Activated CD8-positive, alpha-beta memory T cell treated with anti-CD3 and anti-CD28 coated beads for 1 hour (primary cell): ENCODE measurements around the gene MRPL37.
A peak's percentile ranks its signal among the peaks of the same experiment; 100 is the strongest.
"Not testable (repeated sequence)": the region's sequence is repeated elsewhere in the genome, so short reads cannot be mapped to it uniquely, and the experiment has no call there.

Experiments
- DNase-seq, 2 donors: peaks; one replicate each; pipeline ENCODE4 v3.0.0-alpha.2; 2020; ENCODE audit warnings: low read depth in 1 of 2; ENCODE audit errors: extremely low read depth in 1 of 2

The MRPL37 gene

DNA sequence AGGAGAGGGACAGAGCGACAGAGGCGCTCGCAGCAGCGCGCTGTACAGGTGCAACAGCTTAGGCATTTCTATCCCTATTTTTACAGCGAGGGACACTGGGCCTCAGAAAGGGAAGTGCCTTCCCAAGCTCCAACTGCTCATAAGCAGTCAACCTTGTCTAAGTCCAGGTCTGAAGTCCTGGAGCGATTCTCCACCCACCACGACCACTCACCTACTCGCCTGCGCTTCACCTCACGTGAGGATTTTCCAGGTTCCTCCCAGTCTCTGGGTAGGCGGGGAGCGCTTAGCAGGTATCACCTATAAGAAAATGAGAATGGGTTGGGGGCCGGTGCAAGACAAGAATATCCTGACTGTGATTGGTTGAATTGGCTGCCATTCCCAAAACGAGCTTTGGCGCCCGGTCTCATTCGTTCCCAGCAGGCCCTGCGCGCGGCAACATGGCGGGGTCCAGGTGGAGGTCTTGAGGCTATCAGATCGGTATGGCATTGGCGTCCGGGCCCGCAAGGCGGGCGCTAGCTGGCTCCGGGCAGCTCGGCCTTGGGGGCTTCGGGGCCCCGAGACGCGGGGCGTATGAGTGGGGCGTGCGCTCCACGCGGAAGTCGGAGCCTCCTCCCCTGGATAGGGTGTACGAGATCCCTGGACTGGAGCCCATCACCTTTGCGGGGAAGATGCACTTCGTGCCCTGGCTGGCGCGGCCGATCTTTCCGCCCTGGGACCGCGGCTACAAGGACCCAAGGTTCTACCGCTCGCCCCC lies at the start of gene MRPL37, which contains the start of gene CYB5RL:
TSS of gene MRPL37 (plus strand) at position 403 of the 754 bp plus-strand sequence. CDS start at position 480, 77 bp downstream.
TSS of gene CYB5RL (minus strand) at position 266 of the 754 bp plus-strand sequence. CDS start 4,414 bp downstream, outside the sequence.
- DNase-seq, result peak; percentile 73 to 77

DNA sequence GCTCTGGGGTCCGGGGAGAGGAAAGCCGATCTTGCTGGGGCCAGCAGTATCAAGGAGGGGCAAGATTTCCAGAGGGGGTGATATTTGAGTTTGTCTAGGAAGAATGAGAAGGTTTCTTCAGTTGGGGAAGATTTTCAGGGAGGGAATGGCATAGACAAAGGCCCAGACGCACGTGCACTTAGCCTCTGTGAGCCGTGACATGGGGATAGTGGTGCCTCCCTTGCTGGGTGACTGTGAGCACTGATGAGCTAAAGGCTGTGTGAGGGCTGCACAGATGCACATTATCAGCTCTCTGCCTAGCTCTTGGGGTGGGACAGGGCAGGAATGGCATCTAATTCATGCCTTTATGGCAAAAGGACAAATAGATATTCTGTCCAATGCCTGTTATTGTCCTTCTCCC lies 49.0 kb upstream of the MRPL37 start:
- no peak for DNase-seq

DNA sequence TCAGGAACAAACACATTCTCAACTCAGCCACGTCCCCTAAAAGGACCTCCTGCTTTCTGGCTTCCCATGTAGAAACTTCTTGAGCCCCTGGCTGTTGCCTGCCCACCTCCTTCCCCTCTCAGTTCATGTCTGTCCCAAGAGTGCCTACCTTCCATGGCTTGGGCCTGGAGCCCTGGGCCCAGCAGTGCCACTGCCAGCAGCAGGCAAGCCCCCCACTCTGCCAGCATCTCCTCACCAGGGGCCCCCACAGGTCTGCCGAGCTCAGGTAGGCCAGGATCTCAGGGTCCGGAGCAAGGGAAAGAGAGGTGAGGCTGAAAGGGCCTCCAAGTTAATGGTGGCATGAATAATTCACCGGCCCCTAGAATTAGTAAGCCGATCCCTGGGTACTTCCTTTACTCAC lies 47.3 kb upstream of the MRPL37 start, which contains the start of gene CDCP2:
TSS of gene CDCP2 (minus strand) at position 305 of the 400 bp plus-strand sequence. CDS start at position 227, 78 bp downstream.
- no peak for DNase-seq

DNA sequence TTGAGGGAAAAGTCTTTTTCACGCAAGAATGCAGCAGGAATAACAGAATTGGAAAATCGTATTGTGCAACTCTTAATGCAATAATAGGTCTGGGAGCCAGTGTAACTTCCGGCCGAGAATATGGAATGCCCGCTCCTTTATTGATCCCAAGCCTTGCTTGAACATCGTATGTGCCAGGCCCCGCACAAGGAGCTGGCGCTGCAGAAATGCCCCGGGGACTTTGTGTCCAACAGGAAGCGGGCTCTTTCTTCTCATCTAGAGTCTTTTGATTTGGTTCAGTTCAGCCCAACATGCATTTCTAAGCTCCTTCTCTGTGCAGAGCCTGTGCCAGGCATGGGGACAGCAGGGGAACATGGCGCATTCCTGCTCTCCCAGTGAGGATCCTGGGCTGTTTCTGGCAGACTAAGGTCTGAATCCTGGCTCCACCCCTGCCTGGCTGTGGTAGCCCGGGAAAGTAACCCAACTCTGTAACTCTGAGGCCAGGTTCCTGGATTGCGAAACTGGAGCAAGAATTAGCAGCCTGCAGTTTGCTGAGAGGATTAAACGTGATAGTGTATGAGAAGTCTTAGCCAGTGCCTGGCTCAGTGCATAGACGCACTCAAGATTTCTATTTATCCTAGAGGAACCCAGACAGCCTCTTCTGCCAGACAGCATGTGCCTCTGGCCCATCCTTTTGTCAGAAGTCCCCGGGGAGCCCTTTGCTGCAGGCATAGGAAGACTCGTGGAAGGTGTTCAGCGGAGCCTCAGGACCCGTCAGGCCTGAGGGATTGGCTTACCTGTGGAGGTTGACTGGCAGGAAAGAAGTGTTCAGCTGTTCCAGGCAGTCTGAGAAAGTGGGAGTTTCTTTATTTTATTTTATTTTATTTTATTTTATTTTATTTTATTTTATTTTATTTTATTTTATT lies 46.2 kb upstream of the MRPL37 start:
- DNase-seq, result no peak

DNA sequence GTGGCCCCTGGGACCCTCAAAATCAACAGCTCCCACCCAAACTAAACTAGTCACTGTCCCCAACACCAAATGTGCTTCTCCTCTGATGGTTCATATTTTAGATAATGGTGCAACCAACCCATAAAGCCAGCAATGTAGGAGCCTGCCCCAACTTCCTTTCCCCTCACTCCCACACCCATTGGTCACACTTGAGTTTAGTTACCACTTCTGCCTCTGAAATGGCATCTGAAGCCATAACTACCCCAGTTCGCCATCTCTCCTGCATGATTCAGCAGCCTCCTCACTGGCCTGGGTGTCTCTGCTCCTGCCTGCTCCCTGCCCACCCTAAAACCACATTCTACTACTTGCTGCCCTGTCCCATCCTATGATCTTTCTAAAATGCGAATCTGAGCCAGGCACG lies 43.8 kb upstream of the MRPL37 start:
- no peak for DNase-seq

DNA sequence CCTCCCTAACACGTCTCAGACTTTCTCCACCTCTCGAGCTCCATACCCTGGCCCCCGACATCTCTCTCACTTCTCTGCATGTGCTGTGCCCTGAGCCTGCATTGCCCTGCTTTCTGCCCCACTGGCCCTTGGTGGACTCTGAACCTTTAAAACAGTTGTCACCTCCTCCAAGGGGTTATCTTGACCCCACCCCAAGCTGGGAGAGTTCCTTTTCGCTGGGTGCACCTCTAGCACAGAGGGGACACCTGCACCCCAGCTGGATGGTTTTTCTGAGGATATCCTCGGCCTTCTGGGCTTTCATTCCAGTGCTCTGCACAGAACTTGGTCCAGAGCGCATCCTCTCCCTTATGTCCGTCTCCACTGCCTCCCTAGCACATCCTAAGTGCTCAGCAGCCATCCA lies 43.0 kb upstream of the MRPL37 start:
- no peak for DNase-seq

DNA sequence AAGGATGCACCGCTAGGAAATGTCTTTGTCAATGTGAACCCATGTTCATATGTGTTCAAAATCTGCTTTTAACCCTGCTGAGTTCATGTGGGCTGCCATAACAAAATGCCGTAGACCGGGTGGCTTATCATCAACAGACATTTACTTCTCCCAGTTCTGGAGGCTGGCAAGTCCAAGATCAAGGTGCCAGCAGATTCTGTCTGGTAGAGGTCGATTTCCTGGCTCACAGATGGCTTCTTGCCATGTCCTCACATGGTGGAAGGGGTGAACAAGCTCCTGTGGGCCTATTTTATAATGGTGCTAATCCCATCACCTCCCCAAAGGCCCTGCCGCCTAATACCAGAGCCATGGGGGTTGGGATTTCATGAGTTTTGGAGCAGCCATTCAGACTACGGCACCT lies 42.6 kb upstream of the MRPL37 start:
- no peak for DNase-seq

DNA sequence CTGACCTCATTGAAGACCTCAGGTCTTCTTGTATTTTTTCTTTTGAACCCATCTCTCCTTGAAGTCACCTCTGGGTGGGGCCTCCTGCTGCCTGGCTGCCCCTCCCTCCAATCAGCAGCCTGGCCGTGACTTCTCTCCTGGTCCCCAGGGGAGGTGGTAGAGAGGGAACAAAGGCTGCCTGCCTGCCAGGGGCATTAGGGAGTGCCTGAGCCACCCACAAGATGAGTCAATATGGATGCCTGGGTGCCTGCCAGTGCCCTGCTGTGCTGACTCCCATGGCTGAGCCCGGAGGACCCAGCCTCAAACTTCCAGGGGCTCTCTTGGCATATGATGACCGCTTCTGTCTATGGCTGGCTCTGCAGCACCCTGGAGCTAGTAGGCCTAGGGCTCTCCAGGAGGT lies 41.9 kb upstream of the MRPL37 start:
- no peak for DNase-seq

DNA sequence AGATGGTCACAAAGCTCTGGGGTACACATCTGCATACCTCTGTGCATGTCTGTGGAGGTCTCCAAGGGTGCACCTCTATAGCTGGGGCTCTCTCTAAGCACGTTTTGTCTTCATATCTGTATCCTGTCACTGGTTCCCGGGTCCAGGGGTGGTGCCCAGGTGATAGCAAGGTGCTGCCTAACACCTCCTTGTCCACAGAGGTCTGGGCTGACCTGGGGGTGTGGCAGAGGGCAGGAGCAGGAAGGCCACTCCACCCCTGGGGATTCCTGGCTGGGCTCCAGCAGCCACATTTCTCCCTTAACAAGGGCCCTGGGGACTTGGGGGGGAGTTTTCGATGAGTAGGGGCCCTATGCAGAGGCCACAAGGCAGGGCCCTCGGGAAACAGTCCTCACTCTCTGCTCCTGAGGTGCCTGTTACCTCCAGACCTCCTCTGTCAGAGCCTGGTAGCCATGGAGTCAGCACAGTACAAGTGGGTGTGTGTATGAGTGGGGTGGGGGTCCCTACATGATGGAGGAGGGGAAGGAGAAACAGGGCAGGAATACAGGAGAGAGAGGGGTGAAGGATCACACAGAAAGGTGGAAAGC lies 40.1 kb upstream of the MRPL37 start:
- DNase-seq, result no peak

DNA sequence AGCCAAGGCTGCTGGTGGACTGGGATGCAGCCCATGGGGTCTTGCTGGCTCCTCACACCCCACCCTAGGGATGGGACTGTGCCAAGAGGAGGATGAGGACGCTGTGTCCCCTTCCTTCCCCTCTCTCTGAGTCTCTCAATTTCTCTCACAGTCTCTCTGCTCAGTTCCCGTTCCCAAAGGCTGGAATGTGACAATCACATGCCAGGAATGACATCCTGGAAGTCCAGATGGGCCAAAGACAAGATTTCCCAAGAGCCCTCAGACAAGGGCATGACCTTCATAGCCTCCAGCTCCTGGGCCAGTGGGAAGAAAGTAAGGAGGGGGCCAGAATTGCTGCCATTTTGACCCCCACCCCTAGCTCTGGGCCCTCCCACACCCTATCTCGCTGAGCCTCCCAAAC lies 39.6 kb upstream of the MRPL37 start:
- no peak for DNase-seq

DNA sequence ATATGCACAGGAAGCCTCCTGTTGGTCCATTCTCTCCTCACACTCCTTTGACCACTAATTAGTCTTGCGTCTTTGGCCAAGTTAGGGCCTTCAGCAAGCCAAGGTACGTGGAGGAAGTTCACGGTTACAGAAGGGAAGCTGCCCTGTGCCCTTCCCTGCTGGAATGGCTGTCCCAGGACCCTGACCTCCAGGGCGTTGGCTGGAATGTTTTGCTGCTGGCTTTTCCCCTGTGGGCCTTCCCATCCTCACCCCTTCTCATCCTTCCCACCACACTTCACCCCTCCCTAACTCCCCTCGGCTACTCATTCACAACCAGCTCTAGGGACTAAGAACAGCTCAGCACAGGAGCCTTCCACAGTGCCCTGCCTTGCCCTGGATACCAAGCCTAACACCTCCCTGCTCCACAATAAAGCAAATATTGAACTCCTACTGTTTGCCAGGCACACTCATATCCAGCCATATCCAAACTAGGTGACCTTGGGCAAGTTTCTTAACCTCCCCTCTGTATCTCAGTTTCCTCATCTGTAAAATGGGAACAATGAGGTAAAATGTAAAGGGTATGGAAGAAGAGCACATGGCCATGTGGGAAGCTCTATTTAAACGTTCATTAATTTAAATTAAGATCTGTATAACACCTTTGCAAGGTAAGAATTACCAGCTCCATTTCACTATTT lies 38.3 kb upstream of the MRPL37 start:
- DNase-seq, result no peak

DNA sequence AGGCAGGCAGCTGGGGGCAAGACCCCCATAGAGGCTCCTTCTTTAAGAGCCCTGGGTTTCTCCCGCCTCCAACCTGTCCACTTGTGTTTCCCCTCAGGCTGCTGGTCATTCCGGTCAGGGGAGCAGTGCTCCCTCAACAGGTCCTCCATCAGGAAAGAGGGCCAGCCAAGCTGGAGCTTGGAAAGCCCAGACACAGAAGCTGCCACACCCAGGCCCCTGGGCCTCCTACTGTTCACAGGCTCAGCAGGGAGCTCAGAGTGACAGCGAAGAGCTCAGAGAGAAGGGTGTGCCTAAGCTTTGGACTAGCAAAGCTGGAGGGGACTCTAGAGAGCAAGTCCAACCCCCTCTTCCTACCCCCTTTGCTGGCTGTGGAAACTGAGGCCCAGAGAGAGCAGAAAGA lies 36.9 kb upstream of the MRPL37 start:
- no peak for DNase-seq

DNA sequence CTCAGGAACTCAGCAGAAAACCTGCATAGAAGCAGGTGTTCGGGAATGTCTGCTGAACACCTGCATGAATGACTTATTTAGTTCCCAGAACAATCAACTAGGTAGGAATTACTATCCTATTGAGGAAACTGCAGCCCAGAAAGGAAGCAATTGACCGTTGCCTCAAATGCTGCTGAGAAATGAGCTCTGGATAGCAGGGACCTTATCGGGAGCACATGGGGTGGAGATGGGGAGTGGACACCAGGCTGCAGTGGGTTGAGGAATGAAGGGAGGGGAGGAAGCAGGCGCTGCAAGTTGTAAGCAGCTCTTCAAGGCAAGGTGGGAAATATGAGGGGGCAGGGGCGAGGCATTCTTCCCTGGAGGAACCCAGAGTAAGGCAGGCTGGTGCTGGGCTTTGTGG lies 36.4 kb upstream of the MRPL37 start:
- DNase-seq, result no peak

DNA sequence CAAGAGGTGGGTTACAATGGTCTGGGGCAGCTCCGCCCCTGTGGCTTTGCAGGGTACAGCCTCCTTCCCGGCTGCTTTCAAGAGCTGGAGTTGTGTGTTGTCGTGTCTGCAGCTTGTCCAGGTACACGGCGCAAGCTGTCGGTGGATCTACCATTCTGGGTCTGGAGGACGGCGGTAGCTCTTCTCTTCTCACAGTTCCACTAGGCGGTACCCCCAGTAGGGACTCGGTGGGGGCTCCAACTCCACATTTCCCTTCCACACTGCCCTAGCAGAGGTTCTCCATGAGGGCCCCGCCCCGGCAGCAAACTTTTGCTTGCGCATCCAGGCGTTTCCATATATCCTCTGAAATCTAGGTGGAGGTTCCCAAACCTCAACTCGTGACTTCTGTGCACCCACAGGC lies 34.8 kb upstream of the MRPL37 start:
- no peak for DNase-seq

DNA sequence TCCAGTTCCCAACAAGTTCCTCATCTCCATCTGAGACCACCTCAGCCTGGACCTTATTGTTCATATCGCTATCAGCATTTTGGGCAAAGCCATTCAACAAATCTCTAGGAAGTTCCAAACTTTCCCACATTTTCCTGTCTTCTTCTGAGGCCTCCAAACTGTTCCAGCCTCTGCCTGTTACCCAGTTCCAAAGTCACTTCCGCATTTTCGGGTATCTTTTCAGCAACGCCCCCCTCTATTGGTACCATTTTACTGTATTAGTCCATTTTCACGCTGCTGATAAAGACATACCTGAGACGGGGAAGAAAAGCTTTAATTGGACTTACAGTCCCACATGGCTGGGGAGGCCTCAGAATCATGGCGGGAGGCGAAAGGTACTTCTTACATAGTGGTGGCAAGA lies 33.6 kb upstream of the MRPL37 start:
- not testable (repeated sequence) for DNase-seq

DNA sequence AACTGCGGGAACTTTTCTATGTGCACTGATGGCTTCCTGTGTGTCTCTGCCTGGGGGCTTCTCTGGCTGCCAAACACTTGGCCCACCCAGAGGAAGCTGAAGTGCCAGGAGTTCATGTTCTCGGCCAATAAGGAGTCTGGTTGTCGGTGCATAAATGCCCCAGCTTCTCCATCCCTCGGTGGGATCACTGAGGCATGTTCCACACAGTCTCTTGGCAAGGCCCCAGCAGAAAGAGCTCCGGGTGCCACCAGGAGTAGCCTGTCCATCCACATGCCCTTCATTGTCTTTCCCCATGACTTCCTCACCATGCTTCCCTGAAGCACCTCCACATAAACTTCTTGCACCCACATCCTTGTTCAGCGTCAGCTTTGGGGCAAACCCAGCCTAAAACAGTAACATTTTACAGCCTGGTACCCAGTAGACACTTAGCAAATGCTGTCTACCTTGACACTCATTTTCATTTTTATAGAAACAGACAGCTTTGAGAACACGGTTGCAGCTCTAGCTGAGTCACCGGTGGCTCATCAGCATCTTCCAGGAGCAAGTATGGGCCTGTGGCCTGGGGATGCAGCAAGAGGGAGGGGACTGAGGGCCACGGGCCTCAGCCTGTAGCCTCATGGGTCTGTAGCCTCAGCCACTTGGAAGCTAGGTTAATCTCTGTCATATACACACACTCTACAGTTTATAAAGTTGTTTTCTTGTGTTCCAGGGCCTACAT lies 32.4 kb upstream of the MRPL37 start:
- DNase-seq, result no peak

DNA sequence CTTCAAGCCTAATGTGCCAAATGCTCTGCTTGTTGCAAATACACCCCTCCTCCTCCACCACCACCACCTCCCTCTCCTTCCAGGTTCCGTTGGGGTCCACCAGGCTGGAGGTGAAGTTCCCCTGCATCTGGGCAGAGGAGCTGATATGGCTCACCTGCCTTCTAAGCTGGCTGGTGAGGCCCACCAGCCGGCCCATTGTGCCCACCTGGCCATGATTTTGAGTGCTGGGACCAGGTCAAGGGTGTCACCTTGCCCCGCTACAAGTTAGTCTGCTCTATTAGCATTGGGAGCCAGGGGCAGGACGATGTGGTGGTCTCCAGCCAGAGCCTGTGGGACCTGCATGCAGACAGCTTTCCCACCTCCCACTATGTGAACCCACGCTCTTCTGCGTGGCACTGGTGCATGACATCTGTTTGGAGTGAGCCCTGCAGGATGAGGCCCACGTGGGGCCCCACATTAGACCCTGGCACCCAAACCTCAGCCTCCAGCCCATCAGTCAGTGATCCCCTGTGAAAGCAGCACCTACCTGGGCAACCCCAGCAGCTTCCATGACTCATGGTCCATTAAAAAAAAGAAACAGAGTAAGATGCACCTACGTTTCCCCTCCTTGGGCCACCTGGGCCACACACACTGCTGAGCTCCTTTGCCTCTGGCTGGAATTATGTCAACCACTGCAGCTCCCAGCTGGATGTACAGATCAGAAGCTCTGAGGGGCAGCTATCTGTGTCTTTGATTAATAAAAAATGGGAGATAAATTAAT lies 31.6 kb upstream of the MRPL37 start:
- no peak for DNase-seq

DNA sequence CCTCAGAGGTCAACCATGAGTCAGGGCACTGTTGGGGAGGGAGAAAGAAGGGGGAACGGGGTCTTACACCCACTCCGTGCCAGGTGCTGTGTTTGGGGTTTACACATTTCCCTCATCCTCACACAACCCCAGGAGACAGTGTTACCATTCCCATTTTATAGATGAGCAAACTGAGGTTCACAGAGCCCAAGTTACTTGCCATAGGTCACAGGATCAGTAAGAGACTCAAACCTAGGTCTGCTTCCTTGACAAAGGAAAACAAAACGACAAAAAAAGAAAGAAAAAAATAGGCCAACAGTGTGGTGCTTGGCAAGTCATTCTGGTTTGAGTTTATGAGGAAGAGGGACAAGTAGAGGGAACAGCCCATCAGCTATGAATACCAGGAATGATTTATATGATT lies 30.9 kb upstream of the MRPL37 start:
- no peak for DNase-seq

DNA sequence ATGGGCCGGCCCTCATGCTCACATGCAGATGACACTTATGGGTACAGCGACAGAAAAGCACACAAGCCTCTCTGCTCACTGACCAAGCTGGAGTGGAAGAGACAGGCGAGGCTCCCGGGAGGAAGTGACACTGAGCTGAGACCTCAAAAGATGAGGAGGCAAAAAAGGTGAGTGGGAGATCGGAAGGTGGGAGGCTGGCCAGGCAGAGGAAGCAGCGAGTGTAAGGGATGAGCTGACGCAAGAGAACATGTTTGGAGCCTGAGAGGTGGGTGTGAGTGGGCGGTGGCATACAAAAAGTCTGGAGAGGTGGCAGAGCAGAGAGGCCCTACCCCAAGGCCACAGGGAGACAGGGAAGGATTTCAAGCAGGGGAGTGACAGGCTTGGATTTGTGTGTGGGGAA lies 29.0 kb upstream of the MRPL37 start:
- DNase-seq, result no peak

DNA sequence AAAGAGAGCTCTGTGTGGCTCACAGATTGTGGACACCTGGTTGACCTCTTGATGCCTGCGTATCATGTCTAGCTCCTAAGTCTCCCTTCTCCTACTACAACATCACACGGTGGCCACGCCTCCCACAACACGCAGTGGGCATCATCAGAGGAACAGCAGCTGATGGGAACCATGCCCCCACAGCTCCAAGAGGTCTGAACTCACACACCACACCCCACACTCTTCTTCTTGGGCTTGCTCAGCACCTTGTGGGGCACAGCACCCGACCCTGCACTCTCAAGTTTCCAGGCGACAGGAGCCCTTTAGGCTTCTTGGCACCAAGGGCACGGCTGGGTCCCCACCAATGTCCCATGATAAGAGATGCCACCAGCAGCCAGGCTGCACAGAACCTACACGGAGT lies 28.4 kb upstream of the MRPL37 start:
- no peak for DNase-seq
